HG02571 (cell line): ENCODE data around the gene EYA4.

Experiments used
- ATAC-seq: cut with Tn5 transposase; IDR thresholded peaks from one replicate; pipeline ENCODE4 v1.9.1; 2021; ENCODE audit warnings: mild to moderate bottlenecking, moderate library complexity; ENCODE audit not compliant: unreplicated experiment

EYA4 gene

DNA sequence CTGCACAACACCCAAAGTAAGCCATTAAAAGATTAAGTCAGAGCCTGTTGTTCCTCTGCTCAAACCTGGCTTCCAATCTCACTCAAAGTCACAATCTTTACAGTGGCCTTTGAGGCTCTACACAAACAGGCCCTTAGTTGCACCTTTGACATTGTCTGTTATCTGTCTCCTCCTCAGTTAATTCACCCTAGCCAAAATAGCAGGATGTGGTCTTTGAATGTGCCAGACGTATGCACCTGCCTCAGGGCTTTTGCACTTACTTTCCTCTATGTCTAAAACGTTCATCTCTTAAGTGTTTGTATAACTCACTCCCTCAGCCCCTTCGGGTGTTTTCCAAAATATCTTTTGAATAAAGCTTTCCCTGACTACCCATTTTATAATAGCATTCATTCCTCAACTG, 107.7 kb downstream of the EYA4 start:
- no peak for ATAC-seq

DNA sequence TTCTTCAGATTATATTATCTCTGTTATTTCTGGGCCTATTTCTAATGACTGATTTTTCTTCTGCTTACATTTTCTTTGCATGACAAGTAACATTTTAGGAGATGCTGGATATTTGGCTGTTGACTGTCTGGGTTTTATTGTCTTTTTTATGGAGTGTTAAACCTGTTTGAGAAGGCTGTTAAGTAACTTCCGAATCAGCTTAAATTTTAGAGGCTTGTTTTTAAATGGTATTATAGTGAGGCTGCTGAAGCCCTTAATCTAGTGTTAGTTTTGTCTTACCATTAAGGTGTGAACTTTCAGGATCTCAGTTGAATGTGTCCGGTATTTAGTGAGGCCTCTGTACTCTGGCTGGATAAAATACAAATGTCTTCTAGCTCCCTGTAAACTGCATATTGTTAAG, 109.8 kb downstream of the EYA4 start:
- ATAC-seq: no peak

DNA sequence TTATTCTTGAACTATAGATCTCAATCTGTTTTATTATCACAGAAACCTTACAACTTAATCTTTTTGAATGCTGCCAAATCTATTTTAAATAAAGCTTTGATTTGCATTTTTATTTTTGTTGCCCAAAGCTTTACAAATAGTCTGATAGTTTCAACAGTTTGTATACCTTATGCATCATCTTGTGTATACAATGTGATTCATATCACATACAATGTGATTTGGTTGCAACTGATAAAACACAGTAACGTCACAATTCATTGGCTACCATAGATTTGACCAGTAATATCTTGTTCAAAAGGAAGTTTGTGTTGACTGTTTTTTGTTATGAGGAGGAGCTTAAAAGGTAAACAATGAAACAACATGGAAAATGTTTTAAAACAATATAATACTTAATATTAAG, 110.9 kb downstream of the EYA4 start:
- no peak for ATAC-seq

DNA sequence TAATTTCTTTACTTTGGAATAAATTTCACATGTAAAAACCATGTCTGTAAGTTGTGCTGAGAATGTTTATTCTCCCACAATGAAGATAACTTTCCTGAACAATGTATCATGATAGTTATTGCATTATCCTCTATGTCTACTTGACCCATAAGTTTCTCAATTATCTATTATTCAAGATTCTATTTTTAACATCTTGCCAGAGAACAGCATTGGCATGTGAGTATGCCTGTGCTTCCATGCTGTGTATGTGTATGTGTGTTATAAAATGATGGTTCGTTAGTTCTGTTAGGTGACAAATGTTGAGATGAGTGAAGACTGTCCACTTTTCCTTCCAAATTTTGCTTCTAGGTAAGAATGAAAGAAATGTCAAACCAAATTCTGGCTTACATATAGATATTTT, 111.9 kb downstream of the EYA4 start:
- no peak for ATAC-seq

DNA sequence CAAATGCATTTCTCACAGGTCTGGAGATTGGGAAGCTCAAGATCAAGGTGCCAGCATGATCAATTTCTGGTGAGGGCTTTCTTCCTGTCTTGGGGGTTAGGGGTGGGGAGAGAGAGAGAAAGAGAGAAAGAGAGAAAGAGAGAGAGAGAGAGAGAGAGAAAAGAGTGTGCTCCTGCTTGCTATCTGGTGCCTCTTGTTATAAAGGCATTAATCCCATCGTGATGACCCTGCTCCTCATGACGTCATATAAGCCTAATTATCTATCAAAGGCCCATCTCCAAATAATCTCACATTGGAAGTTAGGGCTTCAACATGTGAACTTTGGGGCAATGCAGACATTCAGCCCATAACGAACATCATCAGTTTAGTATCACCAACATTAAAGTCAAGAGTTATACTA, 114.8 kb downstream of the EYA4 start:
- ATAC-seq: no peak

DNA sequence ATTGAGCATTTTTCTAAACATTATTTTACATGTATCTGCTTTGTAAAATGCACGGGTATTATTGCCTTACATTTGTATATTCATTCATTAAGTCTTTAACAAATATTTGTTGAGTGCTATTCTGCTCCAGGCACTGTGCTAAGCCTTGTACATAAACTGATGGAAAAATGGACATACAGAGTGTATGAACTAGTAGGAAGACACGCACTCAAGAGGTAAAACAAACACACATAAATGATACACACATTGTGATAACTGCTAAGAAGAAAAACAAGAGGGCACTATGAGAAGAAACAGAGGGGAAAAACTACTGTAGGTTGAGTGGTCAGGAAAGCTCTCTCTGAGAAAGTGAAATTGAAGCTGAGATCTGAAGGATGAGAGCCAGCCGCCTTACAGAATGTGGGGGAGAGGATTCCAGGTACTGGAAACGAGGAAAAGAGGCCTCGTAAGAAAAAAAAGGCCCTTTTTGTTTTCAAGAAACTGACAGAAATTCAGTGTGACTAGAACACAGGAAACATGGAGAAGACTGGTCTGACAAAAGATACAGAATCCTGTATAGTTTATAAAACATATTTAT, 117.5 kb downstream of the EYA4 start:
- ATAC-seq: no peak

DNA sequence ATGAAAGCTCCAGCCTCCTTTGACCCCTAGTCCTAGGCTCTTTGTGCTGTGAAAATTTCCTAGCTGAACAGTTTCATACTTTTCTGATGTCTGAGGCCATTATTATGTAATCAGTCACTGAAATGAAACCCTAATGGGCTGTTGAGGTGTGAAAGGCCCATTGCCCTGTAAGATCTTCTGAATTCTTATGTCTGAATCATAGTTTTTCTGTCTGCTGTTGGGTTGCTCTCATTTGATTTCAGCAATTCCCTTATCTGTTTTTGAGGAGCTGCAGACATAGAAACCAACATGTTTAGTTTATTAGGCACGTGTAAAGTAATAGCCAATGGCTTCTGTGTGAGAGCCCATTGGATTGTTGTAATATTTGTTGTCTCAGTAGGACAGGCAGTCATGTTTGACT, 118.1 kb downstream of the EYA4 start:
- no peak for ATAC-seq

DNA sequence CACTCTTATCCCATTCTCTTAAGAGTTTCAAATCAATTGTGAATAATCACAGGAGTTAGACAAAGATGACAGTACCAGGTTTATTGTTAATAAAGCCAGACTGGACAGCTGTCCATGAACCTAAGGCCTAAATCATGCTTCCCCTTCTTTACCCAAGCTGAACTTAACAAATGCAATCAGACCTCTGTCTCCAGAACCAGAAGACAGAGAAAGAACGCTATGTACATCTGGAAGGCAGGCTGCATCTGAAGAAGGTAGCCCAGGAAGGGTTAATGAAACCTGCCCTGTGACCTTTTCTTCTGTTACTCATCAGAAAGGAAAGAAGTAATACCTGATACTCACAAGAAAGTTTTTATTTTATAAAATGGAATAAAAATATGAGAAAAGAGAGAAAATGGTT, 118.6 kb downstream of the EYA4 start:
- no peak for ATAC-seq

DNA sequence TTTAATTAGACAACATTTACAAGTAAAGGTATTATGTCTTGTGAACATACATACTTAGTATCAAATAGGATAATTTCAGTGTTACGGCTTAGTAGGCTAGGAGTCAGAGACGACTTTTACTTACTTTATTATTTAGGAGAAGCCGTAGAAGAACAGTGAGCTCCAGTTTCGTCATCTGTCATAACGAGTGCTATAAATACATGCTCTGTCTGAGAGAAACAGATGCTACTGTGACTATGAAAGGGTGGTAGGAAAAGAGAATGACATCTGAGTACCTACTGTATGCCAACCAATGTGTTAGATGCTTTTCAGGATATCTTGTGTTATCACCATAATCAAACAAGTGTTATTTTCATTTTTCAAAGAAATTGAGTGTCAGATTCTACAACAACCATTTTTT, 119.0 kb downstream of the EYA4 start:
- ATAC-seq: no peak

DNA sequence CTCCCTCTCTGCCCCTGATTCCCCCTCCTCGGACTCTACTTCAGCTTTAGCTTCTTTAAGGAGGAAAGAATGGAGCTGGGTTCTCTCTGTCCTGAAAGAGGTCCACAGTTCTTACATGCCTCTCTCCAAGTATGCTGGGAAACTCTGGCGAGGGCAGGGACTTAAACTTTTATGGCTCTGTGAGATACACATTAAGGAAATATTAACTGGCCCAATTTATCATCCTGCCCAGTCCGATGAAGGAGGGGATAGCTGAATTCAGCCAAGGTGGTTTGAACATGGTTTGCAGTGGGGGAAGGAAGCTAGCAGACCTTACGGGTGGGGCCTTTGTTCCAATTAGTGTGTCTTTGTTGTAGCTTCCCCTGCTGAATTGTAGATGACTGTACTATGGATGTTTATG, 121.7 kb downstream of the EYA4 start:
- ATAC-seq: no peak

DNA sequence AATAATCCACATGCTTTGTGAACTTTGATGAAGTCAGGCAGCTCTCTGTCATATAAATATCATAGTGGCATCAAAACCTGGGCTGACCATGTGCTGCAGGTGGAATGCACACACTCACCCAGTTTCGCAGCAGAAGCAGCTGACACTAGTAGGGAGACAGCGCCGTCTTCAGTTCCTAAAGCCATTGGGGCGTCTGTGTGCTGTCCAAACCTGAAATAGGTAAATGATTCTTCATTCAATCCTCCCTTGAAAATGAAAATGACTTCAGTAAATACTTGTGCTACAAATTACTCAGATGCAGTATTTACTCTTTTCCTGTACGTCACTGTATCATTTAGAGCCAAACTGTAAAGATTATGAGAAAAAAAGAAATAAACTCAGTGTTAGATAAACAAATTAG, 127.5 kb downstream of the EYA4 start:
- ATAC-seq: no peak

DNA sequence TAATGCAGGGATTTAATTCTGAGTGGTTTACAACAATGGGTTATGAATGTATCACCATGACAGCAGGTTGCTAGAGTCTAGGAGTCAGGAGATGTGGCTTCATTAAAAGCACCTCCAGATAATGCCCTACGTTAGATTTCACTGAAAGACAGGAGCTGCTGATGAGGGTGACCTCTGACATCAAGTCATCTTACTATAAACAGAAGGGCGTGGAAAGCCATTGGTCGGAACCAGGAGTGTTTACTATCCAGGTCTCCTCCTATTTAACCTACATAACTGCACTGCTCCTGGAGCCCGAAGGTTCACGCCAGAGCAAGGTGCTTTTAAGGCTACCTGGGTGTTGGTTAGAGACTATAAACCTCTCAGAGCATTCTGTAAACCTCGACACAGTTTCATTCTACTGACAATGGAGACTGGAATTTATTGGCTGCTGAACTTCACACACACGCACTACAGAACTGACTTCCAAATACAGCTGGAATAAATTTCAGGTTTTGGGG, 128.7 kb downstream of the EYA4 start:
- ATAC-seq: no peak

DNA sequence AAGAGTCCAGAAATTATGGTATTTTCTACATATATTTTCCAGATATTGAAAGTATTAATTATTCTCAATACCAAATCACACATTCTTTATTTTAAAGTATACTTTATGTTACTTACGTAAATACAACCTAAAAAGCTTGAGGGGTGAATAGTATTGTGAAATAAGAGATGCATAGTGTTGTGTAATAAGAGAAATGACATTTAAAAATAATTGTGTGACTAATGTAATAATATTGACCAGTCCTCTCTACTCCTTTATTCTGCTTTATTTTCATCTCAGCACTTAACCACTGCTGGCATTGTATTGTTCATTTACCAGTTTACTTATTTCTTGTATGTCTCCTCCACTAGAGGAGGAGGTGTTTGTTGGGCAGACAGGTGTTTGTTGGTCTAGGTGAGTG, 135.6 kb downstream of the EYA4 start:
- ATAC-seq: no peak

DNA sequence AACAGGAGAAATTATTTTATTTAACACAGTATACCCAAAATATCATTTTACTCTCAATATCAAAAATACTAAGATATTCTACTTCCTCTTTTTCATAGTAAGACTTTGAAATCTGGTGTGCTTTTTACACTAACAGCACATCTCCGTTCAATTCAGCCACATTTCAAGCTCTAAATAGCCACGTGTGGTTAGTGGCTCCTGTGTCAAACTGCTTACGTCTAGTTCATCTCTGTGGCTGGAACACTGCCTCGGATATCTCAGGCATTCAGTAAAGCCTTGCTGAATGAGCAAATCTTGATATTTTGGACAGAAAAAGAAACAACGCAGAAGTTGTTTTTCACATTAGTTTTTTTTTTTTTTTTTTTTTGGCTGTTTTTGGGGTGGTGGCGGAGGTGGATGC, 136.1 kb downstream of the EYA4 start:
- ATAC-seq: no peak

DNA sequence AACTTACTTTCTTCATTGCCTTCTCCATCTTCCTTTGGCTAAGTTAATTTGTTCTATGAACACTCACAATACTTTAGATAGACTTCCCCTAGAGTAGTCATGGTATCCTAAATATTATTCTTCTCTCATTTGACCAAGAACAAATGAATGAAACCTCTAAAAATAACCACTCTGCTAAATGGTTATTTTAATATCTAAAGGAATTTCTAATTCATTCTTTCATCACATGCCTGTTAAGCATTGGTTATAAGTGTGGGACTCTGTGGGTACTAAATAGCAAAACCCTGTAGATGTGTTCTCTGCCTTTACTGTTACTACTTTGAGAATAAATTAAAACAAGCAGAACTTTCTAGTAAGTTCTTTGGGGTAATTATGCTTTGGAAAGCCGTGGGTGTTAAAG, 138.9 kb downstream of the EYA4 start:
- no peak for ATAC-seq

DNA sequence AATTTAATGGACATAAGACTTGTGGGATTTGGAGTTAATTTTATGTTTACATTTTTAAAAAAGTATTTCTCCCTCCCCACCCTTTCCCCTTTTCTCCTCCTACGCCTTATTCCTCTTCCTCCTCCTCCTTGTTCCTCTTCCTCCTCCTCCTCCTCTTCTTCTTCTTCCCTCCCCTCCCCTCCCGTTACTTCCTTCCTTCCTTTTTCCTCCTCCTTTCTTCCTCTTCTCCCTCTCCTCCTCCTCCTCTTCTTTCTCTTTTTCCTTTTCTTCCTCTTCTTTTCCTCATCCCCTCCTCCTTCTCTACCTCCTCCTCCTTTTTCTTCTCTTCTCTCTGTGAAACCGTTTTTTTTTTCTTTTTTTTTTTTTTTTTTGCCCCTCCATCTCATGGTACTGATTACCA, 139.6 kb downstream of the EYA4 start:
- ATAC-seq: no peak

DNA sequence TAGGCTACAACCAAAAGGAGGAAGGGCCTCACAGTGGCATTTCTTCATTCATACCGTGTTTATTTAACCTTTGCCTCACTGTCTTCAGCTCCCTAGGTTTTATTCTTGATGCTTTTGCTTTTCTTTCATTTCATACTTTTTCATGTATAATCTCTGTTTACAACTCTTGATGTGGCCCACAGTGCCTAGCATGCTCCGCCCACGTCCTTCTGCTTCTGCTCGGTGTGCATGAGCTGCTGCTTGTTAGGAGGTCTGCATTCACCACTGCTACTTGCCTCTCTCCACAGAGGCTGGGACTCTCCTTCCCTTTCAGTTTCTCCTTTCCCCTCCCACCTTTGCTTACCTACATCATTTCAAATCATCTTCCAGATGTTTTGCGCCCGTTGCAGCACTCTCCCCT, 147.6 kb downstream of the EYA4 start:
- ATAC-seq: no peak

DNA sequence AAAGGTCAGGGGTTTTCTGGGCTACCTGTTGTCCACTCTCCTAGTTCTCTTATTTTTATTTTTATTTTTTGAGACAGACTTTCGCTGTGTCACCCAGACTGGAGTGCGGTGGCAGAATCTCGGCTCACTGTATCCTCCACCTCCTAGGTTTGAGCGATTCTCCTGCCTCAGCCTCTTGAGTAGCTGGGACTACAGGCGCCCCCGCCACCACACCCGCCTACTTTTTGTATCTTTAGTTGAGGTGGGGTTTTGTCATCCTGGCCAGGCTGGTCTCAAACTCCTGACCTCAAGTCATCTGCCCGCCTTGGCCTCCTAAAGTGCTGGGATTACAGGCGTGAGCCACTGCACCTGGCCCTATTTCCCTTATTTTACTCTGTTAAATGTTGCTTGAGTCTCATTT, 149.0 kb downstream of the EYA4 start:
- no peak for ATAC-seq

DNA sequence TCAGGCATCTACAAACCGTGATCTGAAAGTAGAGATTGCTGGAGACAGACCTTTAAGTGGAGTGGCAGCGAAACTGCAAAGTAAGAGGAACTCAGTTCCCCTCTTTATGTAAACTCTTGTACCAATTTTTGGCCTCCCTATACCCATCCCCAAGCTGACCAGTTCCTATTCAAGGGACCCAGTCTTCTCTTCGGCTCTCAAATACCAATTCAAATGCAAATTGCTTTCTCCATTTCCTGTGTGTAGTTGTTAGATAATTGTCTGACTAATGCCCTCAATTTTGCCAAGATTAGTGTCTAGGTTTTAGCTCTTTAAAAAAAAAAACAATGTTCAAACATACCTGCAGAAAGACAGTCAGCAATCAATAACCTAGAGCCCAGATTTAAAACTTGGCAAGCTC, 150.9 kb downstream of the EYA4 start:
- no peak for ATAC-seq

DNA sequence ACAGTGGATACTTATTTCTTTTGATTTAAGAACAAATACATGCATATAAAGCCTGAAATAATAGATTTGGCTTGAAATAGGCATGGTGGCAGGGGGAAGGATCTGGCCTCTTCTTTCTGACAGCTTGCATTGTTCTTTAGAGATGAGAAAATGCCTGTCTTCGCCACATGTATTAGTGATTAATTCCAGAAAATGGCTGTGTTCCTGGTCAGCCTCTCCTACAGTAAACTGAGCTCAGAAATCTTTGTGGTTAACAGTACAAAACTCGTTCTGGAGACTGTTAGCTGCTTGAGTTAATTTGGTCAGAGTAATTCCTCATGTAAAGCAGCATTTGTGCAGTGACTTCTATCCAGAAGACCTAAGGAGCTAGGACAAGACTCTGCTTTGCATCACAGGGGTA, 151.5 kb downstream of the EYA4 start:
- ATAC-seq: no peak

DNA sequence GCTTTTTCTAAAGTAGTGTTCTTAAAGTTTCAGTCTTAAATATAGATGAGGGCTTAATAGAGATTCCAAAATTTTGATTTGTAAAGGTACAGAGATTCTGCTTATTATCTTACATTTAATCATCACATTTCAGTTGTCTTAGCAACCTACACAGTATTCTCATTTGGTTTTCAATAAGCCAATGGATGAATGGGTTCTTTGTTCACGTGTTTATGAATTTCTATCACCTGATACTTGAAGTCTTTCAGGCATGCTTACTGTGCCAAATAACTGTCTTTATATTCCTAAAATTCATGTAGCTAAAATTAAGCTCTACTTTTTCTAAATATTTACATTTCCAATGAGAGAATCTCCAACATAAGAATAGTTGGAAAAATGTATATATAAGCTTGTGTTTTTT, 152.7 kb downstream of the EYA4 start:
- no peak for ATAC-seq

DNA sequence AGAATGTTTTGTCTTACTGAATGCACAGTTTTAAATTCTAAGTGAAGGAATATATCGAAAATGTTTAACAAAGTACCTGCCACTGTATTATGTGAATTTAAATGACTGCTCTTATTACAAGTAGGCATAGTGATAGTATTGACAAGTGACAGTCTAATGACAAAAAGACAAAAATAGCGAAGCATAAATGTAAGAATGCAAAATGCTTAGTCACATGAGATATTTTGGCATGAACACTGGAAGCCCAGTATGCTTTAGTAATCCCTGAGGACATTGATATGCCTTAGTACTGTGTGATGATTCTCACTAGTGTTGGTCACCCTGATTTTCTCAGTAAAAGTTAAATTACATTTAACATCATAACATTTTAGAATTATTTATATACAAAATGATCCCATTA, 153.5 kb downstream of the EYA4 start:
- ATAC-seq: no peak

DNA sequence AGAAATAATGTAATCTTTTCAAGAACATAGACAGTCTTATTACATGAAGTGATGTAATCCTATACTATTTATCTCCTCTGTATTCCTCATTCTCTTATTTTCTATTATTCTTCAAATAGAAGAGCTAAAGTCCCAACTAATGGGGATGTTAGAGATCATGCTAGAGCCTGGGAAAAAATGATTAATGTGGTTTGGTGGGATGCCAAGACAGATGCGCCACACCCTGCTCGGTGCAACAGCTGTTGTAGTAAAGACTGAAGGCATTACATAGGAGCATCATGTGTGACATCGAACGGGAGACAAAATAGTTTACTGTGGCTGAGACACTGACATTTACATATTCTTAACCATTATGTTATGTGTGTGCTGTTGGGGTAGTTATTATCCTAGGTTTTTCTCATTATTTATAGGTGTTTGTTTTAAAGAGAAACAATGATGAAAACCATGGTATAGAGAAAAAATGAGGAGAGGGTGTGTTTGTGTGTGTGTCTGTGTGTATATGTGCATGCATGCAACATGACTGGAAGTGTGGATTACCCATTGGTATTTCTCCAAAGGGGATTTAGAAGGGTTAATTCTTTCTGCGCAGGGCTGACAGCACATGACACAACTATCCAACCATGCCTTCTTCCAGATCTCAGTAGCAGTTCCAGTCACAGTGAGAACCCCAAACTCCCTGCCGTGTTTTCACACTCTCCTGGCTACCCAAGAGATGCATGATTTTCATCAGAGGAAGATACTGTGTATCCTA, 155.3 kb downstream of the EYA4 start:
- ATAC-seq: no peak
